ENCODE data around the gene PHLDB3. TPM values are rescaled to one million over a fixed set of nuclear protein-coding genes. Genes with fewer than 3 reads are reported as not detected.

PHLDB3 gene
- total RNA-seq, 1 experiment from 2014 or later: 6.7 TPM

- POLR2A ChIA-PET: no interaction called here
- no TSS peak for BruUV-seq (replicated peaks)
- TF ChIP-seq CTCF (IDR thresholded peaks at IDR 0.05) (no peak), REST (IDR thresholded peaks at IDR 0.05; ENCODE audit: insufficient read depth in 1 of 2, low read depth in 2 of 2, low read length in 1 of 2) (no peak), TCF7L2 (IDR thresholded peaks at IDR 0.05; ENCODE audit: low read depth, low read length) (no peak), POLR2AphosphoS5 (IDR thresholded peaks at IDR 0.05; ENCODE audit: low read depth, low read length) (no peak)
- Histone ChIP-seq H3K27me3 (ENCODE audit: control insufficient read depth, insufficient read depth, low read length) (no peaks in the 10 kb centered on the region), H3K36me3 (ENCODE audit: control insufficient read depth, insufficient read depth, low read length) (no peaks in the 10 kb centered on the region), H3K9me3 (ENCODE audit: control insufficient read depth, insufficient read depth, low read depth, low read length) (no peaks in the 10 kb centered on the region), H3K27ac (ENCODE audit: low read length) (no peak overlapping the region), H3K4me1 (ENCODE audit: control insufficient read depth, insufficient read depth, low read length) (no peaks in the 10 kb centered on the region), H3K4me3 (ENCODE audit: low read depth in 2 of 2, low read length in 2 of 2) (no peak overlapping the region)
- in situ Hi-C loops (cut with HindIII; ENCODE audit: low pct_unique_long_range_greater_than_20kb, low sequenced_read_pairs) (no loop called here), intact Hi-C loops (cut with micrococcal nuclease; ENCODE audit: unreplicated experiment) (no loop called here)
- DNase-seq (ENCODE audit: low read depth, low spot score): no peak
- no peak for ATAC-seq
- CTCF ChIA-PET: no interaction called here
Observed at GRCh38 chr19:43483281-43483680, 21.3 kb downstream of the PHLDB3 start.

GRCh38 chr19:43482193-43482592, 22.4 kb downstream of the PHLDB3 start:
- POLR2A ChIA-PET: no interaction called here
- Histone ChIP-seq H3K27me3 (ENCODE audit: control insufficient read depth, insufficient read depth, low read length) (no peaks in the 10 kb centered on the region), H3K27ac (ENCODE audit: low read length) (no peak overlapping the region), H3K4me3 (ENCODE audit: low read depth in 2 of 2, low read length in 2 of 2) (no peak overlapping the region), H3K4me1 (ENCODE audit: control insufficient read depth, insufficient read depth, low read length) (no peaks in the 10 kb centered on the region), H3K36me3 (ENCODE audit: control insufficient read depth, insufficient read depth, low read length) (no peaks in the 10 kb centered on the region), H3K9me3 (ENCODE audit: control insufficient read depth, insufficient read depth, low read depth, low read length) (no peaks in the 10 kb centered on the region)
- CTCF ChIA-PET: no interaction called here
- DNase-seq (ENCODE audit: low read depth, low spot score) (no peak), ATAC-seq (no peak)
- in situ Hi-C loops (cut with HindIII; ENCODE audit: low pct_unique_long_range_greater_than_20kb, low sequenced_read_pairs) (no loop called here), intact Hi-C loops (cut with micrococcal nuclease; ENCODE audit: unreplicated experiment) (no loop called here)
- no TSS peak for BruUV-seq (replicated peaks)
- TF ChIP-seq REST (IDR thresholded peaks at IDR 0.05; ENCODE audit: insufficient read depth in 1 of 2, low read depth in 2 of 2, low read length in 1 of 2) (no peak), TCF7L2 (IDR thresholded peaks at IDR 0.05; ENCODE audit: low read depth, low read length) (no peak), SIN3A (IDR thresholded peaks at IDR 0.05; ENCODE audit: borderline replicate concordance, insufficient read depth, low read depth, low read length) (no peak), POLR2AphosphoS5 (IDR thresholded peaks at IDR 0.05; ENCODE audit: low read depth, low read length) (no peak)

Measured in Panc1 (cell line).